Measurements from ENCODE around the gene DMAC2L. TPM values are rescaled to one million over a fixed set of nuclear protein-coding genes. Genes with fewer than 3 reads are reported as not detected.

DMAC2L gene
- total RNA-seq, 1 experiment from 2014 or later = 8.9 TPM

DNA sequence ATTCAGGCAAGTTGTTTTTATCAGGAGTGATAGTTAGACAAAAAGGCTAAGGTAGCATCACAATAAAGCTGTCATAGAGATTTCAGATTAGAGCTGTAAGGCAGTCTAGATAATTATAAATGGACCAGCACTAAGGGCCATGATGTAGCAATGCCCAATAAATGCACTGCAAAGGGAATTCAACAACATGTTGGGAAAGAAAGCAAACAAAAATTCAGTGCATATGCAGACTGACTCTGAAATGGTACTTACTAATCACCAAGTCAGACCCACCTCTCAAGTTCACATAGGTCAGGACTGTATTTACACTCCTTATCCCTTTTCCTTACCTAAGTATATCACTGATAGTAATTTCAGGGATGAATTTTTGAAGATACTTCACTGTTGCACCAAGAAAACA, 47.1 kb upstream of the DMAC2L start:
- Histone ChIP-seq H3K36me3 (ENCODE audit: control insufficient read depth in 1 of 2, insufficient read depth in 2 of 2, low read length in 2 of 2) (peaks cover 4 to 8% of the 10 kb centered on the region in 2 experiments; a peak in 2 of 4 replicates), H3K4me2 (ENCODE audit: low read length) (no peak overlapping the region), H3K4me3 (replicated peaks in 1 of 2; ENCODE audit: low read depth in 1 of 2, low read length in 2 of 2) (no peak overlapping the region), H3K9me2 (ENCODE audit: insufficient read depth) (no peaks in the 10 kb centered on the region), H3K9ac (ENCODE audit: low read length) (no peak overlapping the region), H3K27me3 (ENCODE audit: insufficient read depth, low read length) (no peaks in the 10 kb centered on the region), H3K4me1 (ENCODE audit: control insufficient read depth in 1 of 2, insufficient read depth in 2 of 2, low read length in 2 of 2) (no peaks in the 10 kb centered on the region), H2AFZ (ENCODE audit: low read depth, low read length, poor library complexity, severe bottlenecking) (no peak overlapping the region), H3K9me3 (ENCODE audit: control insufficient read depth in 1 of 2, insufficient read depth in 1 of 2, low read depth in 1 of 2, low read length in 2 of 2) (no peaks in the 10 kb centered on the region), H3K79me2 (ENCODE audit: insufficient read depth, low read length) (no peaks in the 10 kb centered on the region), H4K20me1 (ENCODE audit: insufficient read depth) (no peaks in the 10 kb centered on the region), H3K27ac (ENCODE audit: low read depth, low read length) (no peak overlapping the region)
- DNase-seq (ENCODE audit: low read depth, low spot score) = no peak
- BruUV-seq (replicated peaks) = no TSS peak
- POLR2A ChIA-PET = no interaction called here
- RAD21 ChIA-PET (ENCODE audit: low non-redundant PET in 1 of 2, low total read pairs in 2 of 2, uncharacterized antibody in 2 of 2, unreplicated experiment in 2 of 2) = no interaction called here
- intact Hi-C loops (cut with micrococcal nuclease) = no loop called here
- CTCF ChIA-PET = no interaction called here
- no peak for ATAC-seq
- no peak for TF ChIP-seq SRF (IDR thresholded peaks at IDR 0.05; ENCODE audit: low read depth)
- TF ChIP-seq EZH2 (IDR thresholded peaks at IDR 0.05) = no peak
- TF ChIP-seq ZFX (IDR thresholded peaks at IDR 0.05) = no peak
- no peak for TF ChIP-seq FOSL1 (IDR thresholded peaks at IDR 0.05; ENCODE audit: low read depth)
- TF ChIP-seq CBX3 (IDR thresholded peaks at IDR 0.05; ENCODE audit: low read depth) = no peak
- no peak for TF ChIP-seq SIN3A (IDR thresholded peaks at IDR 0.05; ENCODE audit: low read depth)
- no peak for TF ChIP-seq POLR2AphosphoS5 (IDR thresholded peaks at IDR 0.05; ENCODE audit: low read depth, low read length)
- TF ChIP-seq SP1 (IDR thresholded peaks at IDR 0.05; ENCODE audit: low read depth) = no peak
- no peak for TF ChIP-seq TCF7L2 (IDR thresholded peaks at IDR 0.05; ENCODE audit: borderline replicate concordance, extremely low read depth, insufficient read depth, insufficient read length)
- TF ChIP-seq, protein P1, sequence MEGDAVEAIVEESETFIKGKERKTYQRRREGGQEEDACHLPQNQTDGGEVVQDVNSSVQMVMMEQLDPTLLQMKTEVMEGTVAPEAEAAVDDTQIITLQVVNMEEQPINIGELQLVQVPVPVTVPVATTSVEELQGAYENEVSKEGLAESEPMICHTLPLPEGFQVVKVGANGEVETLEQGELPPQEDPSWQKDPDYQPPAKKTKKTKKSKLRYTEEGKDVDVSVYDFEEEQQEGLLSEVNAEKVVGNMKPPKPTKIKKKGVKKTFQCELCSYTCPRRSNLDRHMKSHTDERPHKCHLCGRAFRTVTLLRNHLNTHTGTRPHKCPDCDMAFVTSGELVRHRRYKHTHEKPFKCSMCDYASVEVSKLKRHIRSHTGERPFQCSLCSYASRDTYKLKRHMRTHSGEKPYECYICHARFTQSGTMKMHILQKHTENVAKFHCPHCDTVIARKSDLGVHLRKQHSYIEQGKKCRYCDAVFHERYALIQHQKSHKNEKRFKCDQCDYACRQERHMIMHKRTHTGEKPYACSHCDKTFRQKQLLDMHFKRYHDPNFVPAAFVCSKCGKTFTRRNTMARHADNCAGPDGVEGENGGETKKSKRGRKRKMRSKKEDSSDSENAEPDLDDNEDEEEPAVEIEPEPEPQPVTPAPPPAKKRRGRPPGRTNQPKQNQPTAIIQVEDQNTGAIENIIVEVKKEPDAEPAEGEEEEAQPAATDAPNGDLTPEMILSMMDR (IDR thresholded peaks at IDR 0.05 in 2 of 3, conservative IDR thresholded peaks at IDR 0.05 in 1 of 3; ENCODE audit: borderline replicate concordance in 1 of 3, insufficient read depth in 1 of 3, low read depth in 2 of 3, low read length in 2 of 3) = no peak
- no peak for TF ChIP-seq ELF1 (IDR thresholded peaks at IDR 0.05; ENCODE audit: borderline replicate concordance, low read depth)
- no peak for TF ChIP-seq POLR2A (IDR thresholded peaks at IDR 0.05; ENCODE audit: borderline replicate concordance, extremely low read depth, insufficient read depth, insufficient read length)
- no peak for TF ChIP-seq RAD21 (IDR thresholded peaks at IDR 0.05; ENCODE audit: low read depth)
- TF ChIP-seq ZNF274 (IDR thresholded peaks at IDR 0.05; ENCODE audit: low read depth, low read length) = no peak
- TF ChIP-seq JUND (IDR thresholded peaks at IDR 0.05) = no peak
- TF ChIP-seq, protein P2, sequence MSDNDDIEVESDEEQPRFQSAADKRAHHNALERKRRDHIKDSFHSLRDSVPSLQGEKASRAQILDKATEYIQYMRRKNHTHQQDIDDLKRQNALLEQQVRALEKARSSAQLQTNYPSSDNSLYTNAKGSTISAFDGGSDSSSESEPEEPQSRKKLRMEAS (IDR thresholded peaks at IDR 0.05) = no peak
- TF ChIP-seq, protein P3, sequence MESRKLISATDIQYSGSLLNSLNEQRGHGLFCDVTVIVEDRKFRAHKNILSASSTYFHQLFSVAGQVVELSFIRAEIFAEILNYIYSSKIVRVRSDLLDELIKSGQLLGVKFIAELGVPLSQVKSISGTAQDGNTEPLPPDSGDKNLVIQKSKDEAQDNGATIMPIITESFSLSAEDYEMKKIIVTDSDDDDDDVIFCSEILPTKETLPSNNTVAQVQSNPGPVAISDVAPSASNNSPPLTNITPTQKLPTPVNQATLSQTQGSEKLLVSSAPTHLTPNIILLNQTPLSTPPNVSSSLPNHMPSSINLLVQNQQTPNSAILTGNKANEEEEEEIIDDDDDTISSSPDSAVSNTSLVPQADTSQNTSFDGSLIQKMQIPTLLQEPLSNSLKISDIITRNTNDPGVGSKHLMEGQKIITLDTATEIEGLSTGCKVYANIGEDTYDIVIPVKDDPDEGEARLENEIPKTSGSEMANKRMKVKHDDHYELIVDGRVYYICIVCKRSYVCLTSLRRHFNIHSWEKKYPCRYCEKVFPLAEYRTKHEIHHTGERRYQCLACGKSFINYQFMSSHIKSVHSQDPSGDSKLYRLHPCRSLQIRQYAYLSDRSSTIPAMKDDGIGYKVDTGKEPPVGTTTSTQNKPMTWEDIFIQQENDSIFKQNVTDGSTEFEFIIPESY (IDR thresholded peaks at IDR 0.05; ENCODE audit: extremely low read depth, insufficient replicate concordance, low read length) = no peak
- TF ChIP-seq, protein P4, sequence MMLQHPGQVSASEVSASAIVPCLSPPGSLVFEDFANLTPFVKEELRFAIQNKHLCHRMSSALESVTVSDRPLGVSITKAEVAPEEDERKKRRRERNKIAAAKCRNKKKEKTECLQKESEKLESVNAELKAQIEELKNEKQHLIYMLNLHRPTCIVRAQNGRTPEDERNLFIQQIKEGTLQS (IDR thresholded peaks at IDR 0.05) = no peak
- TF ChIP-seq, protein P5, sequence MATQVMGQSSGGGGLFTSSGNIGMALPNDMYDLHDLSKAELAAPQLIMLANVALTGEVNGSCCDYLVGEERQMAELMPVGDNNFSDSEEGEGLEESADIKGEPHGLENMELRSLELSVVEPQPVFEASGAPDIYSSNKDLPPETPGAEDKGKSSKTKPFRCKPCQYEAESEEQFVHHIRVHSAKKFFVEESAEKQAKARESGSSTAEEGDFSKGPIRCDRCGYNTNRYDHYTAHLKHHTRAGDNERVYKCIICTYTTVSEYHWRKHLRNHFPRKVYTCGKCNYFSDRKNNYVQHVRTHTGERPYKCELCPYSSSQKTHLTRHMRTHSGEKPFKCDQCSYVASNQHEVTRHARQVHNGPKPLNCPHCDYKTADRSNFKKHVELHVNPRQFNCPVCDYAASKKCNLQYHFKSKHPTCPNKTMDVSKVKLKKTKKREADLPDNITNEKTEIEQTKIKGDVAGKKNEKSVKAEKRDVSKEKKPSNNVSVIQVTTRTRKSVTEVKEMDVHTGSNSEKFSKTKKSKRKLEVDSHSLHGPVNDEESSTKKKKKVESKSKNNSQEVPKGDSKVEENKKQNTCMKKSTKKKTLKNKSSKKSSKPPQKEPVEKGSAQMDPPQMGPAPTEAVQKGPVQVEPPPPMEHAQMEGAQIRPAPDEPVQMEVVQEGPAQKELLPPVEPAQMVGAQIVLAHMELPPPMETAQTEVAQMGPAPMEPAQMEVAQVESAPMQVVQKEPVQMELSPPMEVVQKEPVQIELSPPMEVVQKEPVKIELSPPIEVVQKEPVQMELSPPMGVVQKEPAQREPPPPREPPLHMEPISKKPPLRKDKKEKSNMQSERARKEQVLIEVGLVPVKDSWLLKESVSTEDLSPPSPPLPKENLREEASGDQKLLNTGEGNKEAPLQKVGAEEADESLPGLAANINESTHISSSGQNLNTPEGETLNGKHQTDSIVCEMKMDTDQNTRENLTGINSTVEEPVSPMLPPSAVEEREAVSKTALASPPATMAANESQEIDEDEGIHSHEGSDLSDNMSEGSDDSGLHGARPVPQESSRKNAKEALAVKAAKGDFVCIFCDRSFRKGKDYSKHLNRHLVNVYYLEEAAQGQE (IDR thresholded peaks at IDR 0.05; ENCODE audit: low read depth) = no peak
- TF ChIP-seq YY1 (IDR thresholded peaks at IDR 0.05; ENCODE audit: extremely low read depth, insufficient replicate concordance, low read depth, low read length) = no peak
